CD4-positive, alpha-beta T cell treated with Interleukin-10 for 1 hour (primary cell): ENCODE measurements around the gene ZDHHC21.
"Not testable (repeated sequence)": the region's sequence is repeated elsewhere in the genome, so short reads cannot be mapped to it uniquely, and the experiment has no call there.

Source experiments
- DNase-seq: peaks from one replicate; pipeline ENCODE4 v3.0.0-alpha.2; 2020

Gene ZDHHC21

GRCh38 chr9:14693251-14693861 is at the start of gene ZDHHC21:
ZDHHC21 (minus strand) TSS chr9:14693432; CDS start chr9:14674340, 19,092 bp downstream.
- peak; percentile 53 for DNase-seq

GRCh38 chr9:14741369-14741768 is 48.1 kb upstream of the ZDHHC21 start:
- no peak for DNase-seq

GRCh38 chr9:14733133-14733532 is 39.9 kb upstream of the ZDHHC21 start:
- DNase-seq: no peak

GRCh38 chr9:14731294-14731981 is 38.2 kb upstream of the ZDHHC21 start:
- no peak for DNase-seq

GRCh38 chr9:14730461-14730898 is 37.2 kb upstream of the ZDHHC21 start:
- no peak for DNase-seq

- DNase-seq: no peak
These were observed 30.1 kb upstream of the ZDHHC21 start for GRCh38 chr9:14723301-14723700.

GRCh38 chr9:14722391-14723035 is 29.3 kb upstream of the ZDHHC21 start, which contains the start of gene CER1:
CER1 (minus strand) TSS chr9:14722733; CDS start chr9:14722672, 61 bp downstream.
- no peak for DNase-seq

- no peak for DNase-seq
These were observed 26.1 kb upstream of the ZDHHC21 start for GRCh38 chr9:14719231-14719923.

GRCh38 chr9:14715102-14715501 is 21.9 kb upstream of the ZDHHC21 start:
- DNase-seq: no peak

GRCh38 chr9:14713187-14713767 is 20.0 kb upstream of the ZDHHC21 start:
- DNase-seq: no peak

GRCh38 chr9:14710804-14711203 is 17.6 kb upstream of the ZDHHC21 start:
- no peak for DNase-seq

GRCh38 chr9:14706530-14707140 is 13.4 kb upstream of the ZDHHC21 start:
- DNase-seq: no peak

GRCh38 chr9:14705079-14705478 is 11.8 kb upstream of the ZDHHC21 start:
- no peak for DNase-seq

GRCh38 chr9:14704281-14704680 is 11.0 kb upstream of the ZDHHC21 start:
- DNase-seq: no peak

GRCh38 chr9:14702200-14702720 is 9.0 kb upstream of the ZDHHC21 start:
- DNase-seq: no peak

GRCh38 chr9:14692470-14693250 is 572 bp downstream of the ZDHHC21 start:
- DNase-seq: no peak

GRCh38 chr9:14690948-14691730 is 2.1 kb downstream of the ZDHHC21 start:
- DNase-seq: no peak

- DNase-seq: no peak
These were observed 6.1 kb downstream of the ZDHHC21 start for GRCh38 chr9:14687042-14687719.

- no peak for DNase-seq
These were observed 7.1 kb downstream of the ZDHHC21 start for GRCh38 chr9:14686168-14686567.

GRCh38 chr9:14682616-14683015 is 10.6 kb downstream of the ZDHHC21 start:
- DNase-seq: not testable (repeated sequence)
